CD4-positive, alpha-beta T cell (primary cell): Measurements from ENCODE around the gene KCNQ1OT1. TPM values are rescaled to one million over a fixed set of nuclear protein-coding genes. Genes with fewer than 3 reads are reported as not detected.

Experiments used
- ATAC-seq: fragments of 200-7000 bp; cut with Tn5 transposase; one replicate; pipeline ENCODE4 v1.10.0; 2022; ENCODE audit warnings: mild to moderate bottlenecking; ENCODE audit not compliant: poor library complexity
- CTCF ChIA-PET: fragments of 350-600 bp; sonication (Branson Sonifier 250); formaldehyde crosslinking; loops from one replicate; lab custom pipeline; 2021; ENCODE audit warnings: antibody characterized with exemption, inconsistent platforms; lab: Charles Lee
- POLR2A ChIA-PET: fragments of 350-600 bp; sonication (Branson Sonifier 250); formaldehyde crosslinking; loops from one replicate; lab custom pipeline; 2021; ENCODE audit warnings: antibody characterized with exemption, inconsistent platforms; lab: Charles Lee
- DNase-seq, 14 experiments: peaks; one replicate each; pipeline ENCODE4 v3.0.0-alpha.2; 2013 to 2020; ENCODE audit warnings: mixed read lengths in 2 of 14
- H3K27ac ChIP-seq, 2 donors: one replicate each; pipeline versions ENCODE4 v1.5.1 to v1.7.0; 2013; ENCODE audit warnings: low read length in 2 of 2, low read depth in 1 of 2, mild to moderate bottlenecking in 1 of 2
- H3K27me3 ChIP-seq, 2 experiments: 1 replicate in 1 of 2; 2 replicates in 1 of 2; pipeline versions ENCODE4 v1.6.1 to v1.7.0; 2013; ENCODE audit warnings: low read length in 2 of 2, control low read depth in 1 of 2, mild to moderate bottlenecking in 1 of 2, moderate library complexity in 1 of 2; ENCODE audit not compliant: insufficient read depth in 2 of 2, control insufficient read depth in 1 of 2
- H3K36me3 ChIP-seq: one replicate; pipeline ENCODE4 v1.6.1; 2013; ENCODE audit warnings: low read length, control low read depth; ENCODE audit not compliant: insufficient read depth
- H3K4me1 ChIP-seq: one replicate; pipeline ENCODE4 v1.6.1; 2013; ENCODE audit warnings: low read length, control low read depth; ENCODE audit not compliant: insufficient read depth
- H3K4me3 ChIP-seq: one replicate; pipeline ENCODE4 v1.5.1; 2013; ENCODE audit warnings: mild to moderate bottlenecking, low read length, moderate library complexity
- H3K9me3 ChIP-seq, 2 experiments: 1 replicate in 1 of 2; 2 replicates in 1 of 2; pipeline versions ENCODE4 v1.6.1 to v1.7.0; 2013; ENCODE audit warnings: low read length in 2 of 2, mild to moderate bottlenecking in 2 of 2, control low read depth in 1 of 2, moderate library complexity in 1 of 2; ENCODE audit not compliant: control insufficient read depth in 1 of 2, insufficient read depth in 1 of 2
- H3K27ac Mint-ChIP-seq: one replicate; pipeline ENCODE4 v1.8.0; 2020; ENCODE audit warnings: mixed read lengths
- H3K27me3 Mint-ChIP-seq: one replicate; pipeline ENCODE4 v1.8.0; 2021; ENCODE audit warnings: mixed read lengths
- H3K36me3 Mint-ChIP-seq: one replicate; pipeline ENCODE4 v1.8.0; 2021; ENCODE audit warnings: low read depth, mixed read lengths
- H3K4me1 Mint-ChIP-seq: one replicate; pipeline ENCODE4 v1.8.0; 2021; ENCODE audit warnings: low read depth, mixed read lengths
- H3K4me3 Mint-ChIP-seq: one replicate; pipeline ENCODE4 v1.8.0; 2020; ENCODE audit warnings: mild to moderate bottlenecking, mixed read lengths
- H3K9me3 Mint-ChIP-seq: one replicate; pipeline ENCODE4 v1.8.0; 2020; ENCODE audit warnings: mixed read lengths
- CTCF ChIP-seq: fragments of 200-600 bp; IDR thresholded peaks from one replicate; pipeline ENCODE4 v1.8.0; 2022; ENCODE audit warnings: antibody characterized with exemption, mild to moderate bottlenecking
- intact Hi-C, 2 experiments: fragments of 100-400 bp; cut with DNase I in 1 of 2; cut with micrococcal nuclease in 1 of 2; formaldehyde crosslinking; loops; one replicate each; pipeline versions ENCODE4 v1.15.1 to v1.9.0; 2023 to 2025; cut with DNase I, micrococcal nuclease
- total RNA-seq, 174 experiments: library from RNA in 2 of 174; stranded (reverse) in 2 of 174; gene quantifications; one replicate each; pipeline ENCODE4 v1.2.3 and lab custom pipeline; 2021 to 2026

The KCNQ1OT1 gene
- total RNA-seq, 2 experiments from 2014 or later = 0.17 to 0.22 TPM

- Mint-ChIP-seq H3K36me3 (peaks cover 94% of the 10 kb centered on the region), H3K4me1 (no peaks in the 10 kb centered on the region), H3K9me3 (peaks cover 20% of the 10 kb centered on the region), H3K27ac (no peak overlapping the region), H3K27me3 (no peaks in the 10 kb centered on the region), H3K4me3 (no peak overlapping the region)
- TF ChIP-seq CTCF = no peak
- ChIA-PET CTCF (no interaction called here), POLR2A (no interaction called here)
- no peaks in the 10 kb centered on the region for H3K27me3 ChIP-seq
- intact Hi-C loops = no loop called here
- H3K4me3 ChIP-seq = no peak overlapping the region
- H3K4me1 ChIP-seq = no peaks in the 10 kb centered on the region
- peaks cover 4% of the 10 kb centered on the region for H3K36me3 ChIP-seq
- no peak for ATAC-seq
- no peak for DNase-seq
- H3K9me3 ChIP-seq = peaks cover 6 to 36% of the 10 kb centered on the region in 2 experiments
- no peak overlapping the region for H3K27ac ChIP-seq
These were observed 68.6 kb downstream of the KCNQ1OT1 start for GRCh38 chr11:2631161-2631560.

- H3K27ac ChIP-seq = no peak overlapping the region
- DNase-seq = no peak
- H3K27me3 ChIP-seq = no peaks in the 10 kb centered on the region
- Mint-ChIP-seq H3K36me3 (peaks cover 94% of the 10 kb centered on the region), H3K4me3 (no peak overlapping the region), H3K27ac (no peak overlapping the region), H3K4me1 (no peaks in the 10 kb centered on the region), H3K27me3 (no peaks in the 10 kb centered on the region), H3K9me3 (peaks cover 20% of the 10 kb centered on the region)
- CTCF ChIA-PET = no interaction called here
- H3K36me3 ChIP-seq = peaks cover 4% of the 10 kb centered on the region
- POLR2A ChIA-PET = no interaction called here
- no peaks in the 10 kb centered on the region for H3K4me1 ChIP-seq
- peaks cover 6 to 36% of the 10 kb centered on the region in 2 experiments for H3K9me3 ChIP-seq
- no peak overlapping the region for H3K4me3 ChIP-seq
- intact Hi-C loops = no loop called here
- no peak for ATAC-seq
- no peak for TF ChIP-seq CTCF
These were observed 69.1 kb downstream of the KCNQ1OT1 start for GRCh38 chr11:2630679-2631078.

GRCh38 chr11:2625183-2625582 is 74.6 kb downstream of the KCNQ1OT1 start:
- ChIA-PET POLR2A (no interaction called here), CTCF (no interaction called here)
- Histone ChIP-seq H3K9me3 (peaks cover 0 to 7% of the 10 kb centered on the region in 2 experiments), H3K27me3 (no peaks in the 10 kb centered on the region), H3K4me3 (no peak overlapping the region), H3K4me1 (no peaks in the 10 kb centered on the region), H3K27ac (no peak overlapping the region), H3K36me3 (peaks cover 4% of the 10 kb centered on the region)
- ATAC-seq (no peak), DNase-seq (no peak)
- peaks cover 90% of the 10 kb centered on the region for H3K36me3 Mint-ChIP-seq
- H3K9me3 Mint-ChIP-seq = peaks cover 2% of the 10 kb centered on the region
- no peak overlapping the region for H3K4me3 Mint-ChIP-seq
- no peak for TF ChIP-seq CTCF
- no peaks in the 10 kb centered on the region for H3K27me3 Mint-ChIP-seq
- intact Hi-C loops = no loop called here
- no peaks in the 10 kb centered on the region for H3K4me1 Mint-ChIP-seq
- H3K27ac Mint-ChIP-seq = no peak overlapping the region
